Neural progenitor cell (in vitro differentiated cells): ENCODE data around the gene ATG10.

Experiments
- CTCF ChIP-seq: fragments of 200-600 bp; sonication (generic); IDR thresholded peaks from 2 replicates; pipeline ENCODE4 v1.5.1; 2017; ENCODE audit warnings: antibody characterized with exemption, mild to moderate bottlenecking
- EZH2 ChIP-seq: fragments of 200-600 bp; sonication (generic); IDR thresholded peaks from 2 replicates; pipeline ENCODE4 v1.6.1; 2017; ENCODE audit warnings: antibody characterized with exemption, mild to moderate bottlenecking, moderate library complexity
- EZH2phosphoT487 ChIP-seq: fragments of 200-600 bp; sonication (generic); IDR thresholded peaks from 2 replicates; pipeline ENCODE4 v1.6.1; 2017; ENCODE audit warnings: antibody characterized with exemption

- TF ChIP-seq CTCF (no peak), EZH2phosphoT487 (no peak), EZH2 (no peak)
Observed at GRCh38 chr5:82277987-82278710, 306.3 kb downstream of the ATG10 start, which contains the start of gene RPS23.
